Measurements from ENCODE around the gene LRIG2. TPM values are rescaled to one million over a fixed set of nuclear protein-coding genes. Genes with fewer than 3 reads are reported as not detected.

The LRIG2 gene
- total RNA-seq, 2 donors from 2014 or later, result 21.2 to 23.0 TPM

DNA sequence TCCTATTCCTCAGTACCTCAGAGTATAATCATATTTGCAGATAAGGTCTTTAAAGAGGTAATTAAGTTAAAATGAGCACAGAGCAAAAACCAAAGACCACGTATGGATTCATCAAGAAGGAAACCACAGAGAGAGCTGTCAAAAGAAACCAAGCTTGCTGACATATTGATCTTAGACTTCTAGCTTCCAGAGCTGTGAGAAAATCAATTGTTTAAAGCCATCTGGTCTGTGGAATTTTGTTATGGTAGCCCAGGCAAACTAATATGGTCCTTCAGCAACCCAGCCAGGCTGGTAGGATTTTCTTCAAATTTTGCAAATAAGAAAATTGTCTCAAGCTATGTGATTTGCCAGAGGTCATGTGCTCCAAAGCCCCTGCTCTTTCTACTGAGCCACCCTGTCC, 62.5 kb downstream of the LRIG2 start:
- no peaks in the 10 kb centered on the region for H3K36me3 ChIP-seq (ENCODE audit: control insufficient read depth, insufficient read depth, low read length)
- Mint-ChIP-seq H3K27me3 (ENCODE audit: insufficient read depth) (no peaks in the 10 kb centered on the region), H3K4me1 (no peaks in the 10 kb centered on the region), H3K4me3 (no peak overlapping the region), H3K36me3 (ENCODE audit: low read depth) (peaks cover 12% of the 10 kb centered on the region), H3K9me3 (no peaks in the 10 kb centered on the region), H3K27ac (no peak overlapping the region)
- H3K4me1 ChIP-seq (ENCODE audit: control insufficient read depth, insufficient read depth, low read length), result no peaks in the 10 kb centered on the region
- H3K9ac ChIP-seq (ENCODE audit: extremely low read depth, low read length, poor library complexity, severe bottlenecking), result no peak overlapping the region
- 67 to 92% methylated on average over 1 of the region's 1 CpG for WGBS, 2 experiments (ENCODE audit: insufficient coverage in 1 of 2, insufficient read length in 1 of 2)
- H3K27me3 ChIP-seq (ENCODE audit: control insufficient read depth, insufficient read depth, low read length, poor library complexity, severe bottlenecking), result no peaks in the 10 kb centered on the region
- no peak for DNase-seq
- TF ChIP-seq, protein P1, sequence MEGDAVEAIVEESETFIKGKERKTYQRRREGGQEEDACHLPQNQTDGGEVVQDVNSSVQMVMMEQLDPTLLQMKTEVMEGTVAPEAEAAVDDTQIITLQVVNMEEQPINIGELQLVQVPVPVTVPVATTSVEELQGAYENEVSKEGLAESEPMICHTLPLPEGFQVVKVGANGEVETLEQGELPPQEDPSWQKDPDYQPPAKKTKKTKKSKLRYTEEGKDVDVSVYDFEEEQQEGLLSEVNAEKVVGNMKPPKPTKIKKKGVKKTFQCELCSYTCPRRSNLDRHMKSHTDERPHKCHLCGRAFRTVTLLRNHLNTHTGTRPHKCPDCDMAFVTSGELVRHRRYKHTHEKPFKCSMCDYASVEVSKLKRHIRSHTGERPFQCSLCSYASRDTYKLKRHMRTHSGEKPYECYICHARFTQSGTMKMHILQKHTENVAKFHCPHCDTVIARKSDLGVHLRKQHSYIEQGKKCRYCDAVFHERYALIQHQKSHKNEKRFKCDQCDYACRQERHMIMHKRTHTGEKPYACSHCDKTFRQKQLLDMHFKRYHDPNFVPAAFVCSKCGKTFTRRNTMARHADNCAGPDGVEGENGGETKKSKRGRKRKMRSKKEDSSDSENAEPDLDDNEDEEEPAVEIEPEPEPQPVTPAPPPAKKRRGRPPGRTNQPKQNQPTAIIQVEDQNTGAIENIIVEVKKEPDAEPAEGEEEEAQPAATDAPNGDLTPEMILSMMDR (conservative IDR thresholded peaks at IDR 0.05), result no peak
- H3K9me3 ChIP-seq (ENCODE audit: control insufficient read depth, low read length), result no peaks in the 10 kb centered on the region
- H3K4me3 ChIP-seq (ENCODE audit: low read length), result no peak overlapping the region
- H3K27ac ChIP-seq (ENCODE audit: low read depth, low read length), result peak overlapping the region; percentile 22

DNA sequence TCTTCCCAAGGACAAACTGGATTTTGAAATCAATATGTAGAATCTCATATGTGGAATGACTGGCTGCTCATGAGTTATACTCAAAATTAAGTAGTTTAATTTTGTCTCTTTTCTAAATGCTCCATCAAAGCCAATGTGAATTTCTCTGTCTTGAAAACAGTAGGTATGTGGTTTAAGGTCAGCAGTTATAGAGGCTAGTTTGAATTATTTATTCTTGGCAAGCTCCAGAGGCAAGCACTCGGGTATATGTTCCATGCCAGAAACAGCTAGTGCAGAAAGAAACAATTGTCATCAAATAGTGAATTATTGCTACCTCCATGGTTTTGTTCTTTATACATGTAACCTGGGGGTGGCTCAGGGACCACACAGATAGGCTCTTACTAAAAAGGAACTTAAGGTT, 63.5 kb downstream of the LRIG2 start:
- Histone ChIP-seq H3K9me3 (ENCODE audit: control insufficient read depth, low read length) (no peaks in the 10 kb centered on the region), H3K9ac (ENCODE audit: extremely low read depth, low read length, poor library complexity, severe bottlenecking) (no peak overlapping the region), H3K4me3 (ENCODE audit: low read length) (no peak overlapping the region), H3K36me3 (ENCODE audit: control insufficient read depth, insufficient read depth, low read length) (no peaks in the 10 kb centered on the region), H3K27me3 (ENCODE audit: control insufficient read depth, insufficient read depth, low read length, poor library complexity, severe bottlenecking) (no peaks in the 10 kb centered on the region), H3K27ac (ENCODE audit: low read depth, low read length) (no peak overlapping the region), H3K4me1 (ENCODE audit: control insufficient read depth, insufficient read depth, low read length) (no peaks in the 10 kb centered on the region)
- peaks cover 8% of the 10 kb centered on the region for H3K4me1 Mint-ChIP-seq
- no peak overlapping the region for H3K27ac Mint-ChIP-seq
- H3K36me3 Mint-ChIP-seq (ENCODE audit: low read depth), result peaks cover 12% of the 10 kb centered on the region
- no peaks in the 10 kb centered on the region for H3K27me3 Mint-ChIP-seq (ENCODE audit: insufficient read depth)
- no peak overlapping the region for H3K4me3 Mint-ChIP-seq
- 83 to 96% methylated on average over 1 of the region's 1 CpG for WGBS, 2 experiments (ENCODE audit: insufficient coverage in 1 of 2, insufficient read length in 1 of 2)
- DNase-seq, result no peak
- no peaks in the 10 kb centered on the region for H3K9me3 Mint-ChIP-seq
- TF ChIP-seq, protein P1 (conservative IDR thresholded peaks at IDR 0.05), result no peak

DNA sequence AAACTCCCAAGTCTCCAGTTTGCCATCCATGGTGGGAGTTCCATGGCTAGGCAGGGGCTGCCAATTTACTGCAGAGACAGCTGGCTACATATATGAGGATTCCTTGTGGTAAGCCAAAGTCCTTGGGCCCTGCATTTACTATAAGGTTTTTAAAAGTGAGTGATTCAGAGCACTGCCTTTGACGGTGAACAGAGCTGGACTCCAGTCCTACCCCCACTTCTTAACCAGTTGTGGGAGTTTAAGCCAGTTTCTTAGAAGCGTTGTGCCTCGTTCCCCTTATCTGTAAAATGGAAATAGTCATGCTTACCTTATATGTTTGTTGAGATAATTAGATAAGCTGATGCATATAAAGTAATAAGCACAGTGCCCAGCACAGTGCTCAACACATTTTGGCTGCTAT, 64.6 kb downstream of the LRIG2 start:
- H3K4me3 Mint-ChIP-seq, result no peak overlapping the region
- Histone ChIP-seq H3K27me3 (ENCODE audit: control insufficient read depth, insufficient read depth, low read length, poor library complexity, severe bottlenecking) (no peaks in the 10 kb centered on the region), H3K9ac (ENCODE audit: extremely low read depth, low read length, poor library complexity, severe bottlenecking) (no peak overlapping the region), H3K9me3 (ENCODE audit: control insufficient read depth, low read length) (no peaks in the 10 kb centered on the region), H3K4me1 (ENCODE audit: control insufficient read depth, insufficient read depth, low read length) (no peaks in the 10 kb centered on the region), H3K36me3 (ENCODE audit: control insufficient read depth, insufficient read depth, low read length) (no peaks in the 10 kb centered on the region), H3K4me3 (ENCODE audit: low read length) (no peak overlapping the region), H3K27ac (ENCODE audit: low read depth, low read length) (no peak overlapping the region)
- WGBS, 2 experiments (ENCODE audit: insufficient coverage in 1 of 2, insufficient read length in 1 of 2), result 83% methylated on average over 3 of the region's 3 CpGs; no CpG with 5 or more reads in 1 of the 2 experiments
- no peak for DNase-seq
- H3K27me3 Mint-ChIP-seq (ENCODE audit: insufficient read depth), result no peaks in the 10 kb centered on the region
- TF ChIP-seq, protein P1 (conservative IDR thresholded peaks at IDR 0.05), result no peak
- peaks cover 18% of the 10 kb centered on the region for H3K4me1 Mint-ChIP-seq
- H3K27ac Mint-ChIP-seq, result no peak overlapping the region
- H3K9me3 Mint-ChIP-seq, result no peaks in the 10 kb centered on the region
- H3K36me3 Mint-ChIP-seq (ENCODE audit: low read depth), result peaks cover 12% of the 10 kb centered on the region
